Measurements from ENCODE around the gene SLC2A4RG. TPM values are rescaled to one million over a fixed set of nuclear protein-coding genes. Genes with fewer than 3 reads are reported as not detected.
A peak's percentile ranks its signal among the peaks of the same experiment; 100 is the strongest.

Gene SLC2A4RG
- 75.5 and 90.9 TPM in 2 replicates for polyA plus RNA-seq (2012; rRNA removed)
- polyA plus RNA-seq (2012; cell fraction: cytosol; rRNA removed): 31.3 and 46.7 TPM in 2 replicates
- polyA plus RNA-seq (2012; cell fraction: nucleus; rRNA removed): 338 and 518 TPM in 2 replicates

DNA sequence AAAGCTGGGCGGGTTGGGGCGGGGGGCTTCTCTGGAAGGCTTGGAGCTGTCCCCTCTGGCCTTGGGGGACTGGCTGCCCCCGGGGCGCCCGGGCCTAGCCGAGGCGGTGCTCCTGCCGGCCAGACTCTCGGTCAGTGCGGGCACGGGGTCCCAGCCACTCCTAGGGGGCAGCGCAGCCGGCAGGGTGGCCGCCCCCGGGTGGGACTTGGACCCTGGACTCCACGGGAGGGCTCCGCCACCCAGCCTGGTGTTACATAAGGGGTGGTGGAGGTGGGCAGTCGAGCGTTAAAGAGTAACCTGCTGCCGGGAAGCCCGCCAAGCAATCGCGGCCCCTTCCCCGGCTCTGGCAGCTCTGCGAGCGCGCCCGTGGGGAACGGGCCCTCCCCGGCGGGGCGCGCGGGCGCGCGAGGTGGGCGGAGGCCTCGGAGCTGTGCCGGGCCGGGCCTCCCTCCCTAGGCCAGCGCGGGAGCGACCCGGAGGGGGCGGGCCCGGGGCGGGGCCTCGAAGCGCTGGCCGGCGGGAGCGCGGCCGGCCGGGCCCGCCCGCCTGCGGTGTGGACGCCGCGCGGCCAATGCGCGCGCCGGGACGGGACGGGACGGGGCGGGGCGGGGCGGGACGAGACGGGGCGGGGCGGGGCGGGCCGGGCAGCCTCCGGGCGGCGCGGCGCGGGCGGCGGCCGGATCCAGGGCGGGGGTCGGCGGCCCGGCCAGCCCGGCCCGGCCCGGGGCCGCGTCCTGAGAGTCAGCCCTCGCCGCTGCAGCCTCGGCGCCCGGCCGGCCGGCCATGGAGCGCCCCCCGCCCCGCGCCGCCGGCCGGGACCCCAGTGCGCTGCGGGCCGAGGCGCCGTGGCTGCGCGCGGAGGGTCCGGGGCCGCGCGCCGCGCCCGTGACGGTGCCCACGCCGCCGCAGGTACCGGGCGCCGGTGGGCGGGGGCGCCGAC is at the start of gene SLC2A4RG:
TSS of gene SLC2A4RG (plus strand) at position 647 of the 940 bp plus-strand sequence. CDS start at position 784, 137 bp downstream.
- H3K9me3 ChIP-seq: no peaks in the 10 kb centered on the region
- 23% methylated on average over 10 of the region's 136 CpGs for WGBS (ENCODE audit: low lambda C conversion rate)
- H2AFZ ChIP-seq (ENCODE audit: low read depth): no peak within 1 kb of the TSS
- peak within 1 kb of the TSS; percentile 98 for H3K4me2 ChIP-seq
- peaks cover 0 to 14% of the 10 kb centered on the region in 2 experiments; a peak in 1 of 4 replicates for H3K4me1 ChIP-seq (ENCODE audit: control insufficient read depth in 1 of 2, insufficient read depth in 2 of 2, low read depth in 1 of 2, low read length in 1 of 2)
- H3K27me3 ChIP-seq (ENCODE audit: insufficient read depth): no peaks in the 10 kb centered on the region
- peak within 1 kb of the TSS; percentile 81 to 95 for H3K4me3 ChIP-seq (ENCODE audit: low read depth in 2 of 2, low read length in 1 of 2)
- peaks cover 17% of the 10 kb centered on the region for H3F3A ChIP-seq (replicated peaks; ENCODE audit: insufficient read depth)
- peaks cover 13 to 39% of the 10 kb centered on the region in 2 experiments for H3K36me3 ChIP-seq (replicated peaks in 1 of 2; ENCODE audit: control insufficient read depth in 1 of 2, insufficient read depth in 2 of 2, low read length in 1 of 2)
- DNase-seq: peak; percentile 99
- H3K9ac ChIP-seq: peak within 1 kb of the TSS; percentile 92
- peaks cover 16% of the 10 kb centered on the region for H4K20me1 ChIP-seq (ENCODE audit: insufficient read depth)
- ChIA-PET CTCF (interaction anchor here (1.1 to 1.4 kb wide), 3 partner anchors 15 to 35 kb away, joined by 3 to 4 read pairs (median 4); partner anchors contain the start of genes ARFRP1 and ZGPAT), POLR2A (interaction anchor here (1.1 to 1.2 kb wide), 2 partner anchors 16 to 32 kb away, joined by 3 to 4 read pairs; partner anchors contain the start of genes ARFRP1 and ZGPAT)
- TF ChIP-seq RCOR1 (IDR thresholded peaks at IDR 0.05; ENCODE audit: low read length) (no peak), CTCF (IDR thresholded peaks at IDR 0.05) (no peak), TAF1 (IDR thresholded peaks at IDR 0.05; ENCODE audit: borderline replicate concordance, low read depth, low read length) (no peak), MXI1 (IDR thresholded peaks at IDR 0.05; ENCODE audit: low read depth, low read length) (no peak), POLR2AphosphoS5 (IDR thresholded peaks at IDR 0.05; ENCODE audit: low read depth, low read length) (0 out of 2 replicates have a peak, but pooled peaks have one; percentile 4), GABPA (IDR thresholded peaks at IDR 0.05; ENCODE audit: low read depth) (no peak), CHD2 (IDR thresholded peaks at IDR 0.05; ENCODE audit: low read length, partially characterized antibody) (no peak), SMC3 (IDR thresholded peaks at IDR 0.05; ENCODE audit: low read depth, low read length) (0 out of 2 replicates have a peak, but pooled peaks have one; percentile 5), TCF12 (IDR thresholded peaks at IDR 0.05) (no peak), MEF2A (IDR thresholded peaks at IDR 0.05; ENCODE audit: borderline replicate concordance, low read depth) (no peak)
- TF ChIP-seq, protein P1, sequence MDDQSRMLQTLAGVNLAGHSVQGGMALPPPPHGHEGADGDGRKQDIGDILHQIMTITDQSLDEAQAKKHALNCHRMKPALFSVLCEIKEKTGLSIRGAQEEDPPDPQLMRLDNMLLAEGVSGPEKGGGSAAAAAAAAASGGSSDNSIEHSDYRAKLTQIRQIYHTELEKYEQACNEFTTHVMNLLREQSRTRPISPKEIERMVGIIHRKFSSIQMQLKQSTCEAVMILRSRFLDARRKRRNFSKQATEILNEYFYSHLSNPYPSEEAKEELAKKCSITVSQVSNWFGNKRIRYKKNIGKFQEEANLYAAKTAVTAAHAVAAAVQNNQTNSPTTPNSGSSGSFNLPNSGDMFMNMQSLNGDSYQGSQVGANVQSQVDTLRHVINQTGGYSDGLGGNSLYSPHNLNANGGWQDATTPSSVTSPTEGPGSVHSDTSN (IDR thresholded peaks at IDR 0.05): no peak
- H3K79me2 ChIP-seq (ENCODE audit: insufficient read depth): peaks cover 18% of the 10 kb centered on the region
- H3K9me2 ChIP-seq: no peaks in the 10 kb centered on the region
- H3K27ac ChIP-seq (ENCODE audit: low read depth in 2 of 2, low read length in 1 of 2): peak within 1 kb of the TSS; percentile 72 to 96

Data from SK-N-SH (cell line).